22Rv1 (cell line): ENCODE measurements around the gene HOXD10.

Experiments used
- H3K27ac ChIP-seq: fragments of 450-650 bp; 2 replicates; pipeline ENCODE4 v1.5.1; 2017
- CTCF ChIP-seq: fragments of 450-650 bp; IDR thresholded peaks from 2 replicates; pipeline ENCODE4 v1.5.1; 2017; ENCODE audit warnings: mild to moderate bottlenecking
- ZFX ChIP-seq: fragments of 450-650 bp; IDR thresholded peaks from 2 replicates; pipeline ENCODE4 v1.6.1; 2017; ENCODE audit warnings: antibody characterized with exemption, borderline replicate concordance

Gene HOXD10

GRCh38 chr2:176112375-176113302, 3.9 kb upstream of the HOXD10 start:
- H3K27ac ChIP-seq: no peak overlapping the region

GRCh38 chr2:176114120-176114929, 2.3 kb upstream of the HOXD10 start:
- no peak overlapping the region for H3K27ac ChIP-seq
- TF ChIP-seq CTCF (no peak), ZFX (no peak)

More at GRCh38 chr2:176112375-176113302, 3.9 kb upstream of the HOXD10 start:
- TF ChIP-seq CTCF (no peak), ZFX (no peak)

- TF ChIP-seq CTCF: no peak
- TF ChIP-seq ZFX: no peak
- no peak overlapping the region for H3K27ac ChIP-seq
Observed at GRCh38 chr2:176114930-176115625, 1.5 kb upstream of the HOXD10 start.

GRCh38 chr2:176117162-176117822, 714 bp downstream of the HOXD10 start:
- no peak for TF ChIP-seq CTCF
- no peak overlapping the region for H3K27ac ChIP-seq

GRCh38 chr2:176117823-176118371, 1.3 kb downstream of the HOXD10 start:
- no peak for TF ChIP-seq CTCF
- no peak for TF ChIP-seq ZFX
- H3K27ac ChIP-seq: no peak overlapping the region

- no peak overlapping the region for H3K27ac ChIP-seq
- TF ChIP-seq ZFX (no peak), CTCF (peak; percentile 75)
Observed at GRCh38 chr2:176118601-176119339, 2.2 kb downstream of the HOXD10 start.
